ENCODE measurements around the gene PADI4.

PADI4 gene

GRCh38 chr1:17355898-17356297, 47.9 kb downstream of the PADI4 start:
- no peak overlapping the region for H3K4me3 ChIP-seq (ENCODE audit: low read depth, low read length)

GRCh38 chr1:17356387-17357026, 48.5 kb downstream of the PADI4 start:
- H3K4me3 ChIP-seq (ENCODE audit: low read depth, low read length) = no peak overlapping the region
- TF ChIP-seq CTCF (IDR thresholded peaks at IDR 0.05; ENCODE audit: borderline replicate concordance, insufficient read depth, low read depth, low read length) = no peak

More at GRCh38 chr1:17355898-17356297, 47.9 kb downstream of the PADI4 start:
- TF ChIP-seq CTCF (IDR thresholded peaks at IDR 0.05; ENCODE audit: borderline replicate concordance, insufficient read depth, low read depth, low read length) = no peak

- no peak for TF ChIP-seq CTCF (IDR thresholded peaks at IDR 0.05; ENCODE audit: borderline replicate concordance, insufficient read depth, low read depth, low read length)
- H3K4me3 ChIP-seq (ENCODE audit: low read depth, low read length) = no peak overlapping the region
These were observed 50.6 kb downstream of the PADI4 start for GRCh38 chr1:17358557-17358956.

- H3K4me3 ChIP-seq (ENCODE audit: low read depth, low read length) = no peak overlapping the region
- TF ChIP-seq CTCF (IDR thresholded peaks at IDR 0.05; ENCODE audit: borderline replicate concordance, insufficient read depth, low read depth, low read length) = no peak
These were observed 51.0 kb downstream of the PADI4 start for GRCh38 chr1:17359031-17359430.

- TF ChIP-seq CTCF (IDR thresholded peaks at IDR 0.05; ENCODE audit: borderline replicate concordance, insufficient read depth, low read depth, low read length) = no peak
- no peak overlapping the region for H3K4me3 ChIP-seq (ENCODE audit: low read depth, low read length)
These were observed 51.8 kb downstream of the PADI4 start for GRCh38 chr1:17359808-17360207.

GRCh38 chr1:17360272-17360956, 52.4 kb downstream of the PADI4 start:
- TF ChIP-seq CTCF (IDR thresholded peaks at IDR 0.05; ENCODE audit: borderline replicate concordance, insufficient read depth, low read depth, low read length) = no peak
- no peak overlapping the region for H3K4me3 ChIP-seq (ENCODE audit: low read depth, low read length)

- H3K4me3 ChIP-seq (ENCODE audit: low read depth, low read length) = no peak overlapping the region
- TF ChIP-seq CTCF (IDR thresholded peaks at IDR 0.05; ENCODE audit: borderline replicate concordance, insufficient read depth, low read depth, low read length) = no peak
These were observed 53.7 kb downstream of the PADI4 start for GRCh38 chr1:17361687-17362086.

Measured in GM12875 (cell line).